ENCODE measurements around the gene SLC4A1. TPM values are rescaled to one million over a fixed set of nuclear protein-coding genes. Genes with fewer than 3 reads are reported as not detected.

Gene SLC4A1
- total RNA-seq, 1 experiment from 2014 or later, result 0.22 TPM

DNA sequence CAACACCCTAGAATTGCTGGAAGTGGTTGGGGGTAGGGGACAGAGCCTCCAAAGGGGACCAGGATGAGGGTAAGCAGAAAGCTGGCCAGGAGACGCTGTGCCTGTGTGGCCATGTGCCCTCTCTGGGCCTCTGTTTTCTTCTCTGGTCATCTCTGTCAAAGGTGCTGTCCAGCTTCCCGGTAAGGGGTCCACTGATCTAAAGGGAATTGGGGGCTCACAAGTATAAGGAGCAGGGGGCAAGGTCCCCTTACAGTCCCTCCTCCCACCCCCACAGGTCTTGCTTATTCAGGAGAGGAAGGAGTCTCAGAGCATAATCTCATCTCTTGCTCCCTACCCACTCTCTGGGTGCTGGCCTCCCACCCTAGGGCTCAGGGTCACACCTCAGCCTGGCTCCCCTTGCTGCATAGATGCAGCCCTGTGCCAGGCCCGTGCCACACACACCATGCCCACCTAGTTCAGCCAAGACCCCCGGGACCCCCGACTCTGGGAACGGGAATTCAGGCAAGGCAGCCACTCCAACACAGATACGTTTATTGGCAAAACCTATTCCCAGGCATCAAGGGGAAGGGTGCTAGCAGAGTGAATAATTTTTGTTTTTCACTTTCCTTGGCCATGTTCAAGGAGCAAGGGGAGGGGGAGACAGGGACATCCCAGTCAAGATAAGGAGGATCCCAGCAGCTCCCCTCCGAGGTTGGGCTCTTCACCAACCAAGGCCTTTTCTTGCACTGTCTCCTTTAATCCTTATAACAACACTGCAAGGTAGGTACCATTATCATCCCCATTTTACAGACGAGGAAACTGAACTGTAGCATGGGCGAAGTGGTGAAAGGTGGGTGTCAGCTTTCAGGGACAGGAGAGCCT lies 19.8 kb downstream of the SLC4A1 start:
- ChIA-PET RAD21 (ENCODE audit: low non-redundant PET in 1 of 2, low total read pairs in 2 of 2, uncharacterized antibody in 2 of 2, unreplicated experiment in 2 of 2) (no interaction called here), CTCF (no interaction called here), POLR2A (no interaction called here)
- ATAC-seq, result no peak
- no peaks in the 10 kb centered on the region for H3K36me3 ChIP-seq (ENCODE audit: control insufficient read depth in 1 of 2, insufficient read depth in 2 of 2, low read length in 2 of 2)
- H2AFZ ChIP-seq (ENCODE audit: low read depth, low read length, poor library complexity, severe bottlenecking), result no peak overlapping the region
- H3K4me2 ChIP-seq (ENCODE audit: low read length), result no peak overlapping the region
- intact Hi-C loops (cut with micrococcal nuclease), result no loop called here
- no TSS peak for BruUV-seq (replicated peaks)
- no peaks in the 10 kb centered on the region for H3K9me2 ChIP-seq (ENCODE audit: insufficient read depth)
- H4K20me1 ChIP-seq (ENCODE audit: insufficient read depth), result no peaks in the 10 kb centered on the region
- no peak overlapping the region for H3K27ac ChIP-seq (ENCODE audit: low read depth, low read length)
- H3K4me3 ChIP-seq (replicated peaks in 1 of 2; ENCODE audit: low read depth in 1 of 2, low read length in 2 of 2), result no peak overlapping the region
- H3K27me3 ChIP-seq (ENCODE audit: insufficient read depth, low read length), result no peaks in the 10 kb centered on the region
- no peak for DNase-seq (ENCODE audit: low read depth, low spot score)
- TF ChIP-seq EZH2phosphoT487 (IDR thresholded peaks at IDR 0.05; ENCODE audit: borderline replicate concordance) (no peak), YY1 (IDR thresholded peaks at IDR 0.05; ENCODE audit: extremely low read depth, insufficient replicate concordance, low read depth, low read length) (no peak), POLR2AphosphoS5 (IDR thresholded peaks at IDR 0.05; ENCODE audit: low read depth, low read length) (no peak), FOSL1 (IDR thresholded peaks at IDR 0.05; ENCODE audit: low read depth) (no peak), ZNF274 (IDR thresholded peaks at IDR 0.05; ENCODE audit: low read depth, low read length) (no peak), ELF1 (IDR thresholded peaks at IDR 0.05; ENCODE audit: borderline replicate concordance, low read depth) (no peak), SRF (IDR thresholded peaks at IDR 0.05; ENCODE audit: low read depth) (no peak), RAD21 (IDR thresholded peaks at IDR 0.05; ENCODE audit: low read depth) (no peak)
- H3K4me1 ChIP-seq (ENCODE audit: control insufficient read depth in 1 of 2, insufficient read depth in 2 of 2, low read length in 2 of 2), result no peaks in the 10 kb centered on the region
- no peaks in the 10 kb centered on the region for H3K79me2 ChIP-seq (ENCODE audit: insufficient read depth, low read length)
- H3K9me3 ChIP-seq (ENCODE audit: control insufficient read depth in 1 of 2, insufficient read depth in 1 of 2, low read depth in 1 of 2, low read length in 2 of 2), result no peaks in the 10 kb centered on the region
- H3K9ac ChIP-seq (ENCODE audit: low read length), result no peak overlapping the region

- H3K27me3 ChIP-seq (ENCODE audit: insufficient read depth, low read length), result no peaks in the 10 kb centered on the region
- no peak overlapping the region for H2AFZ ChIP-seq (ENCODE audit: low read depth, low read length, poor library complexity, severe bottlenecking)
- no peaks in the 10 kb centered on the region for H3K9me2 ChIP-seq (ENCODE audit: insufficient read depth)
- no peaks in the 10 kb centered on the region for H3K36me3 ChIP-seq (ENCODE audit: control insufficient read depth in 1 of 2, insufficient read depth in 2 of 2, low read length in 2 of 2)
- no TSS peak for BruUV-seq (replicated peaks)
- ChIA-PET CTCF (no interaction called here), RAD21 (ENCODE audit: low non-redundant PET in 1 of 2, low total read pairs in 2 of 2, uncharacterized antibody in 2 of 2, unreplicated experiment in 2 of 2) (no interaction called here), POLR2A (no interaction called here)
- intact Hi-C loops (cut with micrococcal nuclease), result no loop called here
- H3K79me2 ChIP-seq (ENCODE audit: insufficient read depth, low read length), result no peaks in the 10 kb centered on the region
- H4K20me1 ChIP-seq (ENCODE audit: insufficient read depth), result no peaks in the 10 kb centered on the region
- no peaks in the 10 kb centered on the region for H3K9me3 ChIP-seq (ENCODE audit: control insufficient read depth in 1 of 2, insufficient read depth in 1 of 2, low read depth in 1 of 2, low read length in 2 of 2)
- H3K9ac ChIP-seq (ENCODE audit: low read length), result no peak overlapping the region
- no peaks in the 10 kb centered on the region for H3K4me1 ChIP-seq (ENCODE audit: control insufficient read depth in 1 of 2, insufficient read depth in 2 of 2, low read length in 2 of 2)
- ATAC-seq (no peak), DNase-seq (ENCODE audit: low read depth, low spot score) (no peak)
- no peak overlapping the region for H3K4me3 ChIP-seq (replicated peaks in 1 of 2; ENCODE audit: low read depth in 1 of 2, low read length in 2 of 2)
- H3K4me2 ChIP-seq (ENCODE audit: low read length), result no peak overlapping the region
- no peak overlapping the region for H3K27ac ChIP-seq (ENCODE audit: low read depth, low read length)
- no peak for TF ChIP-seq FOSL1 (IDR thresholded peaks at IDR 0.05; ENCODE audit: low read depth)
- no peak for TF ChIP-seq EZH2phosphoT487 (IDR thresholded peaks at IDR 0.05; ENCODE audit: borderline replicate concordance)
- no peak for TF ChIP-seq POLR2AphosphoS5 (IDR thresholded peaks at IDR 0.05; ENCODE audit: low read depth, low read length)
- TF ChIP-seq EGR1 (IDR thresholded peaks at IDR 0.05; ENCODE audit: low read depth), result no peak
- TF ChIP-seq, protein P1, sequence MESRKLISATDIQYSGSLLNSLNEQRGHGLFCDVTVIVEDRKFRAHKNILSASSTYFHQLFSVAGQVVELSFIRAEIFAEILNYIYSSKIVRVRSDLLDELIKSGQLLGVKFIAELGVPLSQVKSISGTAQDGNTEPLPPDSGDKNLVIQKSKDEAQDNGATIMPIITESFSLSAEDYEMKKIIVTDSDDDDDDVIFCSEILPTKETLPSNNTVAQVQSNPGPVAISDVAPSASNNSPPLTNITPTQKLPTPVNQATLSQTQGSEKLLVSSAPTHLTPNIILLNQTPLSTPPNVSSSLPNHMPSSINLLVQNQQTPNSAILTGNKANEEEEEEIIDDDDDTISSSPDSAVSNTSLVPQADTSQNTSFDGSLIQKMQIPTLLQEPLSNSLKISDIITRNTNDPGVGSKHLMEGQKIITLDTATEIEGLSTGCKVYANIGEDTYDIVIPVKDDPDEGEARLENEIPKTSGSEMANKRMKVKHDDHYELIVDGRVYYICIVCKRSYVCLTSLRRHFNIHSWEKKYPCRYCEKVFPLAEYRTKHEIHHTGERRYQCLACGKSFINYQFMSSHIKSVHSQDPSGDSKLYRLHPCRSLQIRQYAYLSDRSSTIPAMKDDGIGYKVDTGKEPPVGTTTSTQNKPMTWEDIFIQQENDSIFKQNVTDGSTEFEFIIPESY (IDR thresholded peaks at IDR 0.05; ENCODE audit: extremely low read depth, insufficient replicate concordance, low read length), result no peak
- TF ChIP-seq EZH2 (IDR thresholded peaks at IDR 0.05), result no peak
- TF ChIP-seq ELF1 (IDR thresholded peaks at IDR 0.05; ENCODE audit: borderline replicate concordance, low read depth), result no peak
- no peak for TF ChIP-seq SRF (IDR thresholded peaks at IDR 0.05; ENCODE audit: low read depth)
- TF ChIP-seq YY1 (IDR thresholded peaks at IDR 0.05; ENCODE audit: extremely low read depth, insufficient replicate concordance, low read depth, low read length), result no peak
- TF ChIP-seq, protein P2, sequence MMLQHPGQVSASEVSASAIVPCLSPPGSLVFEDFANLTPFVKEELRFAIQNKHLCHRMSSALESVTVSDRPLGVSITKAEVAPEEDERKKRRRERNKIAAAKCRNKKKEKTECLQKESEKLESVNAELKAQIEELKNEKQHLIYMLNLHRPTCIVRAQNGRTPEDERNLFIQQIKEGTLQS (IDR thresholded peaks at IDR 0.05), result no peak
Observed at GRCh38 chr17:44247440-44247841, 20.5 kb downstream of the SLC4A1 start.
